Activated CD8-positive, alpha-beta T cell treated with anti-CD3 and anti-CD28 coated beads for 36 hours (primary cell): ENCODE results near the gene ZNF808. TPM values are rescaled to one million over a fixed set of nuclear protein-coding genes. Genes with fewer than 3 reads are reported as not detected.
A peak's percentile ranks its signal among the peaks of the same experiment; 100 is the strongest.
"Not testable (repeated sequence)": the region's sequence is repeated elsewhere in the genome, so short reads cannot be mapped to it uniquely, and the experiment has no call there.

ENCODE experiments used
- ATAC-seq: fragments of 200-7000 bp; cut with Tn5 transposase; one replicate; pipeline ENCODE4 v1.10.0; 2021; ENCODE audit warnings: mild to moderate bottlenecking, moderate library complexity
- CTCF ChIA-PET: fragments of 350-600 bp; sonication (Branson Sonifier 250); formaldehyde crosslinking; loops from one replicate; lab custom pipeline; 2021; ENCODE audit warnings: antibody characterized with exemption; lab: Charles Lee
- POLR2A ChIA-PET: fragments of 350-600 bp; sonication (Branson Sonifier 250); formaldehyde crosslinking; loops from one replicate; lab custom pipeline; 2021; ENCODE audit warnings: antibody characterized with exemption; lab: Charles Lee
- DNase-seq: peaks from one replicate; pipeline ENCODE4 v3.0.0-alpha.2; 2020
- H3K27ac Mint-ChIP-seq: one replicate; pipeline ENCODE4 v1.8.0; 2021; ENCODE audit warnings: mild to moderate bottlenecking, mixed read lengths
- H3K27me3 Mint-ChIP-seq: one replicate; pipeline ENCODE4 v1.8.0; 2021; ENCODE audit warnings: mixed read lengths
- H3K36me3 Mint-ChIP-seq: one replicate; pipeline ENCODE4 v1.8.0; 2021; ENCODE audit warnings: low read depth, mixed read lengths
- H3K4me1 Mint-ChIP-seq: one replicate; pipeline ENCODE4 v1.8.0; 2021; ENCODE audit warnings: low read depth, mixed read lengths
- H3K4me3 Mint-ChIP-seq: one replicate; pipeline ENCODE4 v1.8.0; 2021; ENCODE audit warnings: mild to moderate bottlenecking, moderate library complexity, mixed read lengths
- H3K9me3 Mint-ChIP-seq: one replicate; pipeline ENCODE4 v1.8.0; 2021; ENCODE audit warnings: mixed read lengths
- intact Hi-C: fragments of 100-400 bp; cut with micrococcal nuclease; formaldehyde crosslinking; loops from one replicate; pipeline ENCODE4 v1.10.0; 2022
- total RNA-seq, 2 experiments: library from RNA; stranded (reverse); gene quantifications; one replicate each; pipeline ENCODE4 v1.2.3, GENCODE V29; 2021
- TF ChIP-seq, protein P1 (sequence below): fragments of 200-600 bp; IDR thresholded peaks from one replicate; pipeline ENCODE4 v1.8.0; 2022; ENCODE audit warnings: antibody characterized with exemption, mild to moderate bottlenecking

The ZNF808 gene
- total RNA-seq, 2 experiments from 2014 or later = 32.4 to 32.5 TPM

DNA sequence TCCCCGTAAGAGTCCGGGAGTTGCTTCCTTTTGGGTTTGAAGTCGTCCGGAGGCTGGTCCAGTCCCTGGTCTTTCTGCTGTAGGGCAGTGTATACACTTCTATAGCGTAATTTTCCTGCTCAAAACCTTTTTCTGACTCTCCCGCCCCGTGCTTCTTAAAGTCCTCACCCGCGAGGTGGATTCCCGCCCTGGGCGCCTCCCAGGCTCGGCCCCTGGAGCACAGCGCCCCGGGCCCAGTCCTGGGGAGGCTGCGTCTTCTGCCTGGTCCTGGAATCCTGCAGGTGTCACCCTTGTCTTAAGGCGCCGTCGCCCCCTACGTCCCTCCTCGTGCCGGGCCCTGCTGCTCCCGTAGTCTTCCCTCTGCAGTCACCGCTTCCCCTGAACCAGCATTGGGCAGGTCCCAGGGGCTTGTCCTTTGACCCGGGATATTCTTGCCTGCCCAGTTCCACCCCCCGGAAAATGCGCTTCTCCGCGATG is 34.4 kb upstream of the ZNF808 start:
- ChIA-PET POLR2A (no interaction called here), CTCF (no interaction called here)
- Mint-ChIP-seq H3K27ac (no peak overlapping the region), H3K36me3 (peaks cover 29% of the 10 kb centered on the region), H3K27me3 (peaks cover 5% of the 10 kb centered on the region), H3K4me1 (no peaks in the 10 kb centered on the region), H3K4me3 (peak overlapping the region; percentile 18), H3K9me3 (peaks cover 46% of the 10 kb centered on the region)
- TF ChIP-seq, protein P1, sequence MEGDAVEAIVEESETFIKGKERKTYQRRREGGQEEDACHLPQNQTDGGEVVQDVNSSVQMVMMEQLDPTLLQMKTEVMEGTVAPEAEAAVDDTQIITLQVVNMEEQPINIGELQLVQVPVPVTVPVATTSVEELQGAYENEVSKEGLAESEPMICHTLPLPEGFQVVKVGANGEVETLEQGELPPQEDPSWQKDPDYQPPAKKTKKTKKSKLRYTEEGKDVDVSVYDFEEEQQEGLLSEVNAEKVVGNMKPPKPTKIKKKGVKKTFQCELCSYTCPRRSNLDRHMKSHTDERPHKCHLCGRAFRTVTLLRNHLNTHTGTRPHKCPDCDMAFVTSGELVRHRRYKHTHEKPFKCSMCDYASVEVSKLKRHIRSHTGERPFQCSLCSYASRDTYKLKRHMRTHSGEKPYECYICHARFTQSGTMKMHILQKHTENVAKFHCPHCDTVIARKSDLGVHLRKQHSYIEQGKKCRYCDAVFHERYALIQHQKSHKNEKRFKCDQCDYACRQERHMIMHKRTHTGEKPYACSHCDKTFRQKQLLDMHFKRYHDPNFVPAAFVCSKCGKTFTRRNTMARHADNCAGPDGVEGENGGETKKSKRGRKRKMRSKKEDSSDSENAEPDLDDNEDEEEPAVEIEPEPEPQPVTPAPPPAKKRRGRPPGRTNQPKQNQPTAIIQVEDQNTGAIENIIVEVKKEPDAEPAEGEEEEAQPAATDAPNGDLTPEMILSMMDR = no peak
- intact Hi-C loops = no loop called here
- ATAC-seq = peak; percentile 47
- peak; percentile 20 for DNase-seq

DNA sequence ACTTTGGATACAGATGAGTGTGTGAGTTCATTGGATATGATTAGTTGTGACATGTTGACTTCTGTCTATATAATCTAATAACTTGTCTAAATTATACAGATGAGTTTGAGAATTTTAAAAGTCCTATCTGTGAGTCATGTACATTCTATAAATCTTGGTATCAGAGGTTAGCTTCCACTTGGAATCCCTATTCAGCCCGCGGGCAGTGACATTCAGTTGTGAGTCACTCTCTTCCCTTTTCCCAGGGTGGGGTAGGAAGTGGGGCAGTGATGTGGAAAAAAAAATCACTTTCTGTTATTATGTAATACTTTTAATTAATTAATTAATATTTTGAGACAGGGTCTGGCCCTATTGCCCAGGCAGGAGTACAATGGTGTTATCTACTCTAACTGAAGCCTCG is 33.0 kb upstream of the ZNF808 start:
- POLR2A ChIA-PET = no interaction called here
- Mint-ChIP-seq H3K4me3 (no peak overlapping the region), H3K4me1 (no peaks in the 10 kb centered on the region), H3K27ac (no peak overlapping the region), H3K36me3 (peaks cover 31% of the 10 kb centered on the region), H3K9me3 (peaks cover 45% of the 10 kb centered on the region), H3K27me3 (peaks cover 5% of the 10 kb centered on the region)
- TF ChIP-seq, protein P1 = no peak
- intact Hi-C loops = no loop called here
- DNase-seq = no peak
- CTCF ChIA-PET = no interaction called here
- no peak for ATAC-seq

DNA sequence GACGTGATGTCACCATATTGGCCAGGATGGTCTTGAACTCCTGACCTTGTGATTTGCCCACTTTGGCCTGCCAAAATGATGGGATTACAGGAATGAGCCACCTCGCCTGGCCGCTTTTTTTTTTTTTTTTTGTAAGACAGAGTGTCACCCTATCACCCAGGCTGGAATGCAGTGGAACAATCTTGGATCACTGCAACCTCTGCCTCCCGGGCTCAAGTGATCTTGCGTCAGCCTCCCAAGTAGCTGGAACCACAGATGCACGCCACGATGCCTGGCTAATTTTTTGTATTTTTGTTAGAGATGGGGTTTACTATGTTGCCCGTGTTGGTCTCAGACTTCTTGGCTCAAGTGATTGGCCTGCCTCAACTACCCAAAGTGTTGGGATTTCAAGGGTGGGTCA is 28.9 kb upstream of the ZNF808 start:
- TF ChIP-seq, protein P1 = no peak
- no peak overlapping the region for H3K4me3 Mint-ChIP-seq
- CTCF ChIA-PET = no interaction called here
- no peaks in the 10 kb centered on the region for H3K4me1 Mint-ChIP-seq
- POLR2A ChIA-PET = no interaction called here
- ATAC-seq (no peak), DNase-seq (no peak)
- H3K27ac Mint-ChIP-seq = no peak overlapping the region
- H3K27me3 Mint-ChIP-seq = peaks cover under 1% of the 10 kb centered on the region
- H3K9me3 Mint-ChIP-seq = peaks cover 46% of the 10 kb centered on the region
- H3K36me3 Mint-ChIP-seq = peaks cover 44% of the 10 kb centered on the region
- intact Hi-C loops = no loop called here

DNA sequence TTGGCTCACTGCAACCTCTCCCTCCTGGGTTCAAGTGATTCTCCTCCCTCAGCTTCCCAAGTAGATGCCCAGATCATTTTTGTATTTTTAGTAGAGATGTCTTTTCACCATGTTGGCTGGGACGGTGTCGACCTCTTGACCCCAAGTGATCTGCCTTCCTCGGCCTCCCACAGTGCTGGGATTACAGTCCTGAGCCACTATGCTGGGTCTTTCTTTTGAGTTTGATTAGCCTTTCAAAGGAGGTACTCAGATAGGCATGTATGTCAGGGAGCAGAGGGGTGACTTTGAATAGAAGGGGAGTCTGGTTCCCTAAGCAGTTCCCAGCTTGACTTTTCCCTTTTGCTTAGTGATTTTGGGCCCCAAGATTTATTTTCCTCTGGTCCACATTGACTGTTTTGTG is 27.0 kb upstream of the ZNF808 start:
- H3K27ac Mint-ChIP-seq, CTCF ChIA-PET, H3K4me1 Mint-ChIP-seq, POLR2A ChIA-PET, H3K4me3 Mint-ChIP-seq, intact Hi-C loops, ATAC-seq, DNase-seq, H3K27me3 Mint-ChIP-seq: not testable (repeated sequence)
- H3K36me3 Mint-ChIP-seq = peaks cover 50% of the 10 kb centered on the region
- peaks cover 45% of the 10 kb centered on the region for H3K9me3 Mint-ChIP-seq

DNA sequence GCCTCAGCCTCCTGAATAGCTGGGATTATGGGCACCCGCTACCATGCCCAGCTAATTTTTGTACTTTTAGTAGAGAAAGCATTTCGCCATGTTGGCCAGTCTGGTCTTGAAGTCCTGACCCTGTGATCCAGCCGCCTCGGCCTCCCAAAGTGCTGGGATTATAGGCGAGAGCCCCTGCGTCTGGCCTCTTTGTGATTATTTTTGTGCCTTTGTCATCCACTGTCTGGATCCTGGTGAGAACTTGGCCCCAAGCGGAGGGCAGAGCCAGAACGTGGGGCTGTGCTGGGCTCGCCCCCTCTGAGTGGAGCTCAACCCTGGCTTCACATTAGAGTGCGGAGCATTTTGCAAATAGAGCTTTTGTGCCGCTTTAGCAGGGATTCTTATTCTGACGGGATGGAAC is 26.5 kb upstream of the ZNF808 start:
- H3K4me1 Mint-ChIP-seq, H3K27me3 Mint-ChIP-seq, DNase-seq, POLR2A ChIA-PET, H3K4me3 Mint-ChIP-seq, intact Hi-C loops, H3K27ac Mint-ChIP-seq, CTCF ChIA-PET, ATAC-seq: not testable (repeated sequence)
- H3K36me3 Mint-ChIP-seq = peaks cover 50% of the 10 kb centered on the region
- H3K9me3 Mint-ChIP-seq = peaks cover 41% of the 10 kb centered on the region

DNA sequence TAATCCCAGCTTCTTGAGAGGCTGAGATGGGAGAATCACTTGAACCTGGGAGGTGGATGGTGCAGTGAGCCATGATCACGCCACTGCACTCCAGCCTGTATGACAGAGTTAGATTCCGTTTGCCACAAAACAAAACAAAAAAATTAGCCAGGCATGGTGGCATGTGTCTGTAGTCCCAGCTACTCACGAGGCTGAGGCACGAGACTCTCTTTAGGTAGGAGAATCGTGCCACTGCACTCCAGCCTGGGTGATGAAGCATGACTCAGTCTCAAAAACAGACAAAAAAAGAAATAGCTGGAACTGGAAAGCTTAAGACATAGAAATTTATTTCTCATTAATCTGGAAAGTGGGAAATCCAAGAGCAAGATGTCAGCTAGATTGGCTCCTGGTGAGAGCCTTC is 20.2 kb upstream of the ZNF808 start:
- intact Hi-C loops = no loop called here
- CTCF ChIA-PET = no interaction called here

More for the DNA sequence above, 20.2 kb upstream of the ZNF808 start:
- DNase-seq (no peak), ATAC-seq (no peak)
- no peak overlapping the region for H3K27ac Mint-ChIP-seq
- POLR2A ChIA-PET = no interaction called here
- H3K27me3 Mint-ChIP-seq = no peaks in the 10 kb centered on the region
- peaks cover 32% of the 10 kb centered on the region for H3K9me3 Mint-ChIP-seq
- TF ChIP-seq, protein P1 = no peak
- H3K36me3 Mint-ChIP-seq = peaks cover 62% of the 10 kb centered on the region
- H3K4me1 Mint-ChIP-seq = no peaks in the 10 kb centered on the region
- H3K4me3 Mint-ChIP-seq = no peak overlapping the region
